Endothelial cell of umbilical vein (primary cell): ENCODE data around the gene LILRB3.

Source experiments
- CTCF ChIP-seq, 2 donors: IDR thresholded peaks; 1 replicate in 1 of 2; 2 replicates in 1 of 2; pipeline ENCODE4 v1.5.1; 2011; ENCODE audit warnings: low read length in 2 of 2, mild to moderate bottlenecking in 2 of 2, moderate library complexity in 2 of 2, control low read depth in 1 of 2, inconsistent platforms in 1 of 2, low read depth in 1 of 2; ENCODE audit not compliant: insufficient read depth in 1 of 2; ENCODE audit errors: extremely low read depth in 1 of 2
- EZH2 ChIP-seq: IDR thresholded peaks from 2 replicates; pipeline ENCODE4 v1.6.1; 2012; ENCODE audit warnings: borderline replicate concordance, low read depth, mild to moderate bottlenecking, moderate library complexity, low read length, inconsistent platforms; ENCODE audit not compliant: severe bottlenecking
- FOS ChIP-seq: IDR thresholded peaks from 2 replicates; pipeline ENCODE4 v1.6.1; 2011; ENCODE audit warnings: mild to moderate bottlenecking, low read length, moderate library complexity, borderline replicate concordance; ENCODE audit not compliant: insufficient read depth
- GATA2 ChIP-seq: IDR thresholded peaks from 2 replicates; pipeline ENCODE4 v1.7.0; 2011; ENCODE audit warnings: low read depth, mild to moderate bottlenecking, moderate library complexity, mixed read lengths, low read length; ENCODE audit not compliant: insufficient read length, insufficient read depth
- JUN ChIP-seq: IDR thresholded peaks from 2 replicates; pipeline ENCODE4 v1.6.1; 2011; ENCODE audit warnings: borderline replicate concordance, low read depth; ENCODE audit not compliant: insufficient read length, insufficient read depth
- MYC ChIP-seq: IDR thresholded peaks from one replicate; pipeline ENCODE4 v1.6.1; 2011; ENCODE audit warnings: mild to moderate bottlenecking, low read depth, low read length
- POLR2A ChIP-seq: IDR thresholded peaks from 2 replicates; pipeline ENCODE4 v1.6.1; 2012; ENCODE audit warnings: low read depth, mild to moderate bottlenecking, control low read depth, low read length
- POLR2AphosphoS5 ChIP-seq: IDR thresholded peaks from 2 replicates; pipeline ENCODE4 v1.6.1; 2012; ENCODE audit warnings: low read depth, mild to moderate bottlenecking, control low read depth, low read length, moderate library complexity; ENCODE audit not compliant: insufficient read depth
- TF ChIP-seq, protein P1 (sequence below): IDR thresholded peaks from 2 replicates; pipeline ENCODE4 v1.6.1; 2011; ENCODE audit not compliant: insufficient read depth, insufficient read length

DNA sequence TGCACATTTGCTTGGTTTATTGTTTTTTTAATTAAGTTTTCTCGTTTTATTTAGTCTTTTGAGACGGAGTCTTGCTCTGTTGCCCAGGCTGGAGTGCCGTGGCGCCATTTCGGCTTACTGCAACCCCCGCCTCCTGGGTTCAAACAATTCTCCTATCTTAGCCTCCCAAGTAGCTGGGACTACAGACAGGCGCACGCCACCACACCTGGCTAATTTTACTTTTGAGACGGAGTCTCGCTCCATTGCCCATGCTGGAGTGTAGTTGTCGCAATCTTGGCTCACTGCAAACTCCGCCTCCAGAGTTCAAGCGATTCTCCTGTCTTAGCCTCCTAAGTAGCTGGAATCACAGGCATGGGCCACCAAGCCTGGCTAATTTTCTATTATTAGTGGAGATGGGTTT, 20.8 kb downstream of the LILRB3 start:
- no peak for TF ChIP-seq EZH2
- TF ChIP-seq POLR2A, result no peak
- TF ChIP-seq POLR2AphosphoS5, result no peak
- TF ChIP-seq CTCF (IDR thresholded peaks at IDR 0.05; ENCODE audit: extremely low read depth in 1 of 2, insufficient read depth in 1 of 2, low read depth in 1 of 2, low read length in 2 of 2), result no peak
- TF ChIP-seq FOS, result no peak
- TF ChIP-seq MYC, result no peak
- TF ChIP-seq JUN, result no peak
- TF ChIP-seq, protein P1, sequence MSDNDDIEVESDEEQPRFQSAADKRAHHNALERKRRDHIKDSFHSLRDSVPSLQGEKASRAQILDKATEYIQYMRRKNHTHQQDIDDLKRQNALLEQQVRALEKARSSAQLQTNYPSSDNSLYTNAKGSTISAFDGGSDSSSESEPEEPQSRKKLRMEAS, result no peak
- no peak for TF ChIP-seq GATA2
